CD4-positive, alpha-beta T cell treated with Interleukin-12 subunit alpha and Interleukin-12 subunit beta, for 1 hour (primary cell): Measurements from ENCODE around the gene KLK8.

Experiments used
- DNase-seq: peaks from one replicate; pipeline ENCODE4 v3.0.0-alpha.2; 2020

The KLK8 gene

GRCh38 chr19:51001515-51001914 lies at the start of gene KLK8:
Gene KLK8 (minus strand): TSS chr19:51001604. CDS start chr19:51001167, 437 bp downstream.
- no peak for DNase-seq

GRCh38 chr19:51047031-51047335 lies 45.6 kb upstream of the KLK8 start:
- no peak for DNase-seq

DNA sequence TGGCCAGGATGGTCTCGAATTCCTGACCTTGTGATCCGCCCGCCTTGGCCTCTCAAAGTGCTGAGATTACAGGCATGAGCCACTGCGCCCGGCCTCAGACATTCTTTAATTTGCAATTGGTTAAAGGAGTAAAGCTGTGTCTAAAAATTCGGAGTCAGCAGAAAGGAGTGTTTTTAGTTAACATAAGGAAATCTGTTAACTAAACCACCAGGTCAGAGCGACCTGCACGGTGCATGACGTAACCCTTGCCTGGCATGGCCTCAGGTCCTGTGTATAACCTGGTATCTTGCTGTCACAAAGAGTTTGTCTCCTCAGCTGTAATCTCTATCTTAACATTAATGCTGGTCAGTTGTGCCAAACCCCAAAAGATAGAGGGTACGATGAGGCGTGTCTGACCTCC lies 42.9 kb upstream of the KLK8 start:
- no peak for DNase-seq

- no peak for DNase-seq
Measured at GRCh38 chr19:51043497-51043896, 42.1 kb upstream of the KLK8 start.

- DNase-seq = no peak
Measured at GRCh38 chr19:51040151-51040550, 38.7 kb upstream of the KLK8 start.

DNA sequence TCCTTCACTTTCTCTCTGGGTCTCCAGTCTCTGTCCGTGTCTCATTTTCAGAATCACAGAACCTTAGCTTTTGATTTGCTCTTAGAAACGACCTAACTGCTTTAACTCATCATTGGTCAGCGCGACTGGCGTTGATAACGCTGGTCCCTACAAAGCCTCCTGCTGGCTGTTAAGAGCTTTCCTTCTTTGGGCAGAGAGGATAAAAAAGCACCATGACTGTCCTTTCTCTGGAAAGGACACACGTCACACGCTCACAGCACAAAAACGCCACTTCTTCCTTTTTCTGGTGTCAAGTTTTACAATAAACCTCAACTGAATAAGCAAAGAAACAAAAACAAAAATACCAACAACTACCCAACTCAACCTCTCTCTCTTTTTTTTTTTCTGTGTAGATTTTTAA lies 35.1 kb upstream of the KLK8 start:
- no peak for DNase-seq

GRCh38 chr19:51034704-51035103 lies 33.3 kb upstream of the KLK8 start, which contains the start of gene KLK12:
Gene KLK12 (minus strand): TSS chr19:51035002. CDS start chr19:51034621, 381 bp downstream.
- DNase-seq = no peak

DNA sequence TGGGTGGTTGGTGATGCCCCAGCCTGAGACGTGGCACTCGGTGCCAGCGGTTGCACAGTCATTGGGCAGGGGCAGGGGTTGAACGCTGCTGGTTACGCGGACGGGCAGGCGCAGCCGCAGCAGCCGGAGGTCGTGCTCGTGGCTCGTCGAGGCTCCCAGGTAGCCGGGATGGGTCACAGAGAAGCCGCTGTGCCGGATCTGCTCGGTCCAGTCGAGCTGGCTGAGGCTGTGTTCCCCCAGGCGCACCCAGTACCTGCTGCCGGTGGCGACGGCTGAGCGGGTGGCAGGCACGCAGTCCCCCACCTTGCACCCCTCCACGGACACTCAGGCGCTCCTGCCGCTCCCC lies 30.4 kb upstream of the KLK8 start:
- DNase-seq = no peak

DNA sequence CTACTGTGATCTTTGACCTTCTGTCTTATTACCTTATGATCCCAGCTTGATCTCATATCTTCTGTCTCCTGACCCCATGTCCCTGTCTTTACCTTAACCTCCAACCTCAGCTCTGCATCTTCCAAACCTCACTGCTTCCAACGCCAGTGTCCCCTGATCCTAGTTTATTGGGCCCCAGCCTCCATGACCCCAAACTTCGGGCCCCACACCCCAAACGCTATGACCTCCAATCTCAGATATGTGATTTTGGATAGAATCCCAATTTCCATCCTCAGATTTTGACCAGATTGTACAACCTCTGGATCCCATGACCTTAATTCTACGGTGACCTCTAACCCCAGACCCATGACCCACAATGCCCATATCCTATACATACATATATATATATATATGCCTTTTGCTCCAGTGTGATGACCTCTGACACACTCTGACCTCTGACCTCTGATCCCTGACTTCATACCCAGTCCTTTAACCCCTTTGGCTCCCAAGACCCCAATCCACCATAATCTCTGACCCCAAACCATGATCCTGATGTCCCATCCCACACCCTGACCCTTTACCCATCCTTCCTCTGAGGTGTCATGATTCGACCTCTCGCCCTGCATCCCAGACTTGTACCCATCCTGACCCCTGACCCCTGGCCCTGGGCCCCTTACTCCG lies 29.9 kb upstream of the KLK8 start:
- no peak for DNase-seq

DNA sequence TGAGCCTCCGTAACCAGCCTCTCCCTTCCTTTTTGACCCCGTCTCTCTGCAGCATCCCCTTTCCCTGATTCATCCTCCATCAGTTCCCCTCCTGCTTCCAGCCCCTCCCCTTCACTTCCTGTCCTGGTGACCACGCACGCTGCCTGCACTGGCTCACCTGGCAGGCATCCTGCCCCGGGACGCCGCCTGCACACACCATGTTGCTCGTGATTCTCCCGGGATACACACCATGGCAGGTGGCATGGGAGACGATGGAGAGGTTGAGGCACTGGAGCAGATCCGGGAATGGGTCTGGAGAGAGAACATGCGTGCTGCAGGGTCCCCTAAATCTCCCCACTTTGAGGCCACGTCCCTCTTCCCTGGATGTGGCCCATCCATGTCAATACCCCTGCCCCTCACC lies 29.2 kb upstream of the KLK8 start:
- DNase-seq = no peak

DNA sequence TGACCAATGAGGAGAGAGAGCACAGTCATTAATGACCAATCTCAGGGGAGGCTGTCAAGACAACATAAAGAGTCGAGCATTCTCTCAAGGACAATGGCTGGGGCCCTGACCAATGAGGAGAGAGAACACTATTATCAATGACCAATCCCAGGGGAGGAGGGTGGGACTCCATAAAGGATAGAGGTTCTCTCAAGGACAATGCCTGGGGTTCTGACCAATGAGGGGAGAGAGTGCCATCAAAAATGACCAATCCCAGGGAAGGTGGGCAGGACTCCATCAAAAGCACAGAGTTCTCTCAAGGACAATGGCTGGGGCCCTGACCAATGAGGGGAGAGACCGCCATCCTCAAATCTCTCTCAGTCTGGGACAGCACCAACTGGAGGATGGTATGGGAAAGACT lies 28.3 kb upstream of the KLK8 start:
- no peak for DNase-seq

GRCh38 chr19:51027873-51028272 lies 26.5 kb upstream of the KLK8 start:
- DNase-seq = no peak

DNA sequence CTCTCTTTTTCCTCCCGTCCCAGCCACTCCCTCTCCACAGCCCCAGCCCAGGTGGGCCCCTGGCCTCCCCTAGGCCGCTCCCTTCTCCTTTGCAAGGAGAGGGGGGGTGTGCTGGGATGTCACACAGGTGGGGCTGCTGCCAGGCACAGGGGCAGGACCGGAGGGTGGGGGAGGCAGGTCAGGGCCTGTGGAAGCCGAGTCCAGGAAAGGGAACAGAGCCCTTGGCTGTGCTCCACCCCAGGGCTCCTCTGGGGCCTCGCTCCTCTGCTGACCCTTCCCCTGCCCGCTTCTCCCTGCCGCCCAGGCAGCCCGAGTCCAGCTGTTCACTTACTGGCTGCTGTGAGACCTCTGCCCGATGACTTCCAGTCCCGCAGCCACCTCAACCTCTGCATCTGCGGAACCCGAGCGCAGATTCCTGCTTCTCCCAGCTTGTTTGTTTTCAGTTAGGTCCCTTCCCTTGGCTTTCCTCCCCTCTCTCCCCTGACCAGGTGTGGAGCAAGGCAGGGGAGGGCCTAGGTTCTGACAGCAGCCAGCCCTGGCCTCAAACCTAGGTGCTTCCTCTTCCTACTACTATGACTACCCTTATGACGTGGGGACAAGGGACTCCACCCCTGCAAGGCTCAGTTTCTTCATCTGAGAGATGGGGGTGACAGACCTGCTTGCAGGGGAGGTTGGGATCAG lies 25.9 kb upstream of the KLK8 start:
- no peak for DNase-seq

DNA sequence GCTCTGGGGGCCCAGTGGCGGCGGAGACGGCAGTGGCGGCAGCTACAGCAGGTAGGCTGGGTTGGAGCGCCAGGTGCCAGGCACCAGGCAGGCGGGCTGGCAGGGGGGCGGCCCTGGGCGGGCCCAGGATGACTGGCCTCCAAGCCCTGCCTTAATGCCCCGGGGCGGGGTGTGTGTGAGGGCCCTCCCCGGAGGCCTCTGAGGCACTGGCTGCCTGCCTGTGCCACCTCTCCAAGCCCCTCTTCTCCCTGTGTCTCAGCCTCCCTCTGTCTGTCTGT lies 25.1 kb upstream of the KLK8 start, which contains the start of gene KLK11:
TSS of gene KLK11 (minus strand) at position 63 of the 278 bp plus-strand sequence. CDS start 985 bp downstream, outside the sequence.
- no peak for DNase-seq

DNA sequence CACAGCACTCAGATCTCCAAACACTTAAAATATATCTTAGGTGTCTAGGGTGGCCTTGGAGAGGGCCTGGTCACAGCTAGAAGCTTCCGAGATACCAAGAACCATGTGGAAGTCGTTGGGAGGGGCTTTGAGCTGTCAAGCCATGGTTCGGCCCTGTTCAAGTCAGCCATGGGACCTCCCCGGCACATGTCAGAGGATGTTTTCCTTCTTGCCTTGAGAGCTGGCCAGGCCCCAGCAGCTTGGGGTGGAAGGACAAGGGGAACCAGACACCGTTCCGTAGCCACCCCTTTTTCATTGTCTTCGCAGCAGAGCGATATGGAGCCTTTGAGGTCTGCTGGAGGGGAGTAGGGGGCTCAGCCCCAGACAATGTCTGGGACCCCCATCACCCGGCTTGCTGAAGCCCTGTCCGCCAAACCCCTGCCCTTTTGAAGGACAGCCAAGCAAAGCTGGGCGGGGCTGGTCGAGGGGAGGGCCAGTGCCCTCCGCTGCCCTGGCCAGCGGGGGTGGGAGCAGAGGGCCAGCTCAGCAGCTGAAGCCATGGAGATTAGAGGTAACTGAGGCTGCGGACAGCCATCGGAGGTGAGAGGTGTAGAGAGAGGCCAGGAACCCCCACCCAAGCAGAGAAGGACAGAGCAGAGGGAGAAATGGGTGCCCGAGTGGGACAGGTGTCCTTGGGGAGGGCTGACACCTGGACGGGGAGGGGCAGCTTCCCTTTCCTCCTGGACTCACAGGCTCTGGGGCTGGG lies 24.6 kb upstream of the KLK8 start:
- DNase-seq = no peak

- no peak for DNase-seq
Measured at GRCh38 chr19:51025401-51025800, 24.0 kb upstream of the KLK8 start.

GRCh38 chr19:51024924-51025323 lies 23.5 kb upstream of the KLK8 start:
- no peak for DNase-seq

DNA sequence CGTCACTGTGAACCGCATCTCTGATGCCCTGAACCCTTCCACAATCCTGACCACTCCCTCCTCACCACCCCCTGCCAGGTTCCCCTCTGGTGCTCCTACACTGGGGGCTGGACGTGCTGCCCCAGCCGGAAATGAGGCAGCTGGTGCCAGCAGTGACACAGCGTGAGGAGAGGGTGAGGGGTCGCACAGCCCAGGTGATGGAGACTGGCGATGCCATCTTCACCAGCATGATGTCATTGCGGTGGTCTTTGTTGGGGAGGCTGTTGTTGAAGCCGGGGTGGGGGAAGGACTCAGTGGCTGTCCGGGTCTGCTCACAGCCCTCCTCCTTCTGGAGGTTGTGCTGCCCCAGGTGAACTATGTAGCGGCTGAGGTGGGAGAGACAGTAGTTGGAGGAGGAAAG lies 22.5 kb upstream of the KLK8 start:
- no peak for DNase-seq

DNA sequence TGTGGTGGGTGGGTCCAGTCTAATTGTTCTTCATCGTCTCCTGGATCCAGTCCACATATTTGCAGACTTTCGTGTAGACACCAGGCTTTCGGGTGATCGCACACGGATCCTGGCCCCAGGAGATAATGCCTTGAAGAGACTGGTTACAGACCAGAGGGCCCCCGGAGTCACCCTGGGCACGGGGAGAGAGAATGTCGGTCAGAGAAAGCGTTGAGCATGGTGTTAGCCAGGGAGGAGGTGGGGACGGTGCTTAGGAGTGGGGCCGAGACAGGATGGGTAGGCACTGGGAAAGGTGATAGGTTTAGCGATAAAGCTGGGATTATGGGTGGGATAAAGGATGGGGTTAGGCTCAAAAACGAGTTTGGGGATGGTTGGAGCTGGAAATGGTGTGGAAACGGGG lies 21.1 kb upstream of the KLK8 start:
- no peak for DNase-seq

- DNase-seq = peak; percentile 26
Measured at GRCh38 chr19:51020988-51021651, 19.7 kb upstream of the KLK8 start.

DNA sequence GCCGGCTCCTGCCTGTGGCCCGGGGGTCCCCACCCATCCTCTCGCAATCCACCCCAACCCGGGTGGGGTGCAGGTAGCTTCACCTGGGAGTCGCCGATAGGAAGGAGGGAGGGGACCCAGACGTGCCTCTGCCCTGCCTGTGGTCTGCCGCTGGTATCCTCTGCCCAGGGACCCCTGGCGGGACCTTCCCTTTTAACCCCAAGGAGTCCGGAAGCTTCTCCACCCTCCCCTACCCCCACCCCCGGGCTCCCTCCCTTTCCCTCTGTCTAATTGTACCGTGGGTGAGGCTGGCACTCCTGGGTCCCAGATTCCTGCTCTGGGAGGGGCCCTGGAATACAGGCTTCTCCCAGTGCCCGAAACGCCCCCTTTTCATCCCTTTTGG lies 18.1 kb upstream of the KLK8 start, which contains the start of gene KLK10:
TSS of gene KLK10 (minus strand) at position 166 of the 382 bp plus-strand sequence. CDS start 579 bp downstream, outside the sequence.
- no peak for DNase-seq

- no peak for DNase-seq
Measured at GRCh38 chr19:51018745-51019543, 17.5 kb upstream of the KLK8 start.
